GM21529 (cell line): ENCODE results near the gene PPP1R2.
"Not testable (repeated sequence)": the region's sequence is repeated elsewhere in the genome, so short reads cannot be mapped to it uniquely, and the experiment has no call there.

Experiments used
- ATAC-seq: cut with Tn5 transposase; IDR thresholded peaks from one replicate; pipeline ENCODE4 v1.9.1; 2021; ENCODE audit not compliant: unreplicated experiment

Gene PPP1R2

DNA sequence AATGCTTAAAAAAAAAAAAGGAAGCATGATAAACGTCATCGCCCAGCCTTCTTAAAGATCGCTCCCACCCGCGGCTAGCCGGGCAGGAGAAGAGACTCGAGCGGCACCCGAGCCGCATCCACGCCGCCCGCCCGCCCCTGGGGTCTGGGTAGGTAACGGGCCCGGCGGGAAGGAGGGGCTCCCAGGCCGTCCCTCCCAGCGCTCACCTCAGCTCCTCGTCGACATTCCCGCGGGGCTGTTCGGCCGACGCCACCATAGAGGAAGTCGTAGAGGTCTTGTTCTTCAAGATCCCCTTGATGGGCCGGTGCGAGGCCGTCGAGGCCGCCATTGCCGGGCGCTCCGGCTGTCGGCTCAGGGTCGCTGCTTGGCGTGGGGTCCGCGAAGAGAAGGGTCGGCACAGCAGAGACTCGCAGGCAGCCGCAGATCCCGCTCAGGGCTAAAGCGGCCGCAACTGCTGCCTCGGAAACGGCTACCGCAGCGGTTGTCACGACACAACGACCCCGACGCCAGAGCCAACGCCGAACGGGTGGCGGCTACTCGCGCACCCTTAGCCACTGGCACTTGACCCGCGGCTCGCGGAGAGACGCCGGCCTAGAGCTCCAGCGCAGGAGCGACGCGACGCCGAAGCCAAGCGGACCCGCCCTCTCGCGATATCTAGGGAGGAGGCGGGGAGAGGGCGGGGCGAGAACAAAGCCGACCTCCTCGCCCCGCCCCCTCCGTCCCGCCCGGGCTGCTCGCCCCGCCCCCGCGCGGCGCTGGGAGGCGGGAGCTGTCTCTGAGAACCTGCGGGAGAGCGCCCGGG lies at the start of gene PPP1R2:
TSS of gene PPP1R2 (minus strand) at position 628 of the 802 bp plus-strand sequence. CDS start at position 328, 300 bp downstream.
- peak; percentile 76 for ATAC-seq

DNA sequence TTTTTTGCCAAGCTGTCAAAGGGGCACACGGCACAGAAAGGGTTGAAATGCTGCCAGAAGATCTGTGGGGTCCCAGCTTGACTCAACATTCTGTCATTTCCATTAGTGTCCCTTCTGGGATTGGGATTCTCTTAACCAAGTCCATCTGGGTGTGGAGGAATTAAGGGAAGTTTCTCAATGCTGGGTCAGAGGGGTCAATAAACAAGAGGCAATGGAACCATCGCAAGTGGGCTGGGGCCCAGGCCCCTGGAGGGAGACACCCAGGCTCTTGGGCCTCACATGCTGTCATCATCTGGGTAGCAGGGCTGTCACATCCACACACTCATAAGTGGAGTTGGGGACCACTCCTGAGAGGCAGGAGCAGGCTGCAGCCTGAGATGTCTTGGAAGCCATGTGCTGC lies 48.7 kb upstream of the PPP1R2 start:
- ATAC-seq: no peak

DNA sequence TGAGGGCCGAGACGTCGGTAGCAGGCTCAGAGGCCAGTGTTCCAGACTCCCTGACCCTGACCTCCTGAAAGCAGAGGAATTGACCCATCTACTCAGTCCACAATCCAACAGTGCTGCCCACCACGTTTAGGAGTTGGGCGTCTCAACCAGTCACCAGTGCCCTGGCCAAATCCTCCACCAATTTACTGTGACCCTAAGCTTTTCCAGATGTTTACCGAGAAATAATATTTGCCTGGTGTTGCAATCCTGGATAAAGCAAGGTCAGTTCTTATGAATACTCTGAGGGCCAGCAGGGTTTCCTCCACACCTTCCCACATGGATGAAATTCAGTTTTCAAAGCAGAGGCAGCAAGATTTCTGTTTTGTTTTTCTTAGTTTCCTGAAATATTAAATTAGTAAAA lies 48.1 kb upstream of the PPP1R2 start:
- ATAC-seq: no peak

DNA sequence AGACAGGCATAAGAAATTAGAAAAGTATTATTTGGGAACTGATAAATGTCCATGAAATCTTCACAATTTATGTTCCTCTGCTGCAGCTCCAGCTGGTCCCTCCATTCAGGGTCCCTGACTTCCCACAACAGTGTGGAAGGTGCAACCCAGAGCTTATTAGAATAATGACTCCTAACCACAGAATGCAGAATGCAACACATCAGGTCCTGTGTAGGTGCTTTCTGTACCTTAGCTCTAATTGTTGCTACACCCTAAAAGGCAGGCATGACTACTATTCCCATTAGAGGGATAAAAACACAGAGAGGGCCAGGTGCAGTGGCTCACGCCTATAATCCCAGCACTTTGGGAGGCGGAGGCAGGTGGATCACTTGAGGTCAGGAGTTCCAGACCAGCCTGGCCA lies 47.3 kb upstream of the PPP1R2 start:
- ATAC-seq: not testable (repeated sequence)

DNA sequence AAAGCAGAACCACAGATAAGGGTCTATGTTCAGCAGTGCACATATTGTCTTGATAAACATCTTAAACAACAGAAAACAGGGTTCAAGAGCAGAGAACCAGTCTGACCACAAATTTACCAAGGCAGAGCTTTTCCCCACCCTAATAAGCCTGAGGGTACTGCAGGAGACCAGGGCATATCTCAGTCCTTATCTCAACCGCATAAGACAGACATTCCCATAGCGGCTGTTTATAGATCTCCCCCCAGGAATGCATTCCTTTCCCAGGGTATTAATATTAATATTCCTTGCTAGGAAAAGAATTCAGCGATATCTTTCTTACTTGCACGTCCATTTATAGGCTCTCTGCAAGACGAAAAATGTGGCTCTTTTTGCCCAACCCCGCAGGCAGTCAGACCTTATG lies 46.7 kb upstream of the PPP1R2 start:
- ATAC-seq: not testable (repeated sequence)

DNA sequence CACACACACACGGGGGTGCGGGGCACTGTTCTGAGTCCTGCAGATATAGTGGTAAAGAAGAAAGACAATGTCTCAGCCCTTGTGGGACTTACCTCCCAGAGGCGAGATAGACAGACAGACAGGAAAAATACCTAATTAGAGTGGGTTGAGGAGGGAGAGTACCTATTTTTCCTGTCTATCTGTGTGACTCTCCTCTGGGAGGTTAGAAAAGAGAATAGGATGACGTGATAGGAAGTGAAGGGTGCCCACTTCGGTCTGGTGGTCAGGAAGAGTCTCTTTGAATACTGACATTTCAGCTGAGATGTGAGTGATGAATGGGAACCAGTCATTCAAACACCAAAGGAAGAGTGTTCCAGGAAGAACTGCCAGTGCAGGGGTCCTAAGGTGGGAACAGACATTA lies 44.7 kb upstream of the PPP1R2 start:
- ATAC-seq: no peak

DNA sequence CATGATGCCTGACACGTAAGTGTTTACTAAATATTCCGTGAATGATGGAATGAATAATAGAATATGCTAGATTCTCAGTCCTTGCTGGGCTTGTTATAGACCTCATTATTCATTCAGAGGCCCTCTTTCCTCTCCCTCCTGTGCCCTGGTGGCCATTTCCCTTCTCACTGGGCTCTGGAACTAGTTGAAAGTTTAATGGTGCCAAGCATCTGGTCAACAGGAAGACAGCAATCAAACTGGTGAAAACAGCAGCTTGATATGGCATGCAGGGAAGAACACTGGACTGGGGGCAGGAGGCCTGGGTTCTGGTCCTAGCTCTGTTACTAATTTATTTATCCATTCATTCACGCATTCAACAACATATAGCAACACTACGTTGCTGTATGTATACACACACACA lies 44.3 kb upstream of the PPP1R2 start:
- no peak for ATAC-seq

DNA sequence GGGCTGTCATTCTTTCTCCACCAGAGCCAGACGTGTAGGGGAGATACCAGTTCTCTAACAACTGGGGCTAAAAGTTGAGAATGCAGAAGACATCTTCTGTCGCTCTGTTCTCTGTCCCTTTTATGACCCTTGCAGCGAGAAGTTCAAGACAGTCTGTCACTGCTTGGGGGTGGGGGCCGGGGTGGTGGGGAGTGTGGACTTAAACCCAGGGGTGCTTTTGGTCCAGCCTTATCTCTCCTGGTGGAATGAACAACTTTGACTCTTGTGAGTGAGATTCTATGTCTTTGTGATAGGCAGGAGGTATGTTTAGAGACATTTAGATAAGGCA lies 41.4 kb upstream of the PPP1R2 start:
- ATAC-seq: no peak

DNA sequence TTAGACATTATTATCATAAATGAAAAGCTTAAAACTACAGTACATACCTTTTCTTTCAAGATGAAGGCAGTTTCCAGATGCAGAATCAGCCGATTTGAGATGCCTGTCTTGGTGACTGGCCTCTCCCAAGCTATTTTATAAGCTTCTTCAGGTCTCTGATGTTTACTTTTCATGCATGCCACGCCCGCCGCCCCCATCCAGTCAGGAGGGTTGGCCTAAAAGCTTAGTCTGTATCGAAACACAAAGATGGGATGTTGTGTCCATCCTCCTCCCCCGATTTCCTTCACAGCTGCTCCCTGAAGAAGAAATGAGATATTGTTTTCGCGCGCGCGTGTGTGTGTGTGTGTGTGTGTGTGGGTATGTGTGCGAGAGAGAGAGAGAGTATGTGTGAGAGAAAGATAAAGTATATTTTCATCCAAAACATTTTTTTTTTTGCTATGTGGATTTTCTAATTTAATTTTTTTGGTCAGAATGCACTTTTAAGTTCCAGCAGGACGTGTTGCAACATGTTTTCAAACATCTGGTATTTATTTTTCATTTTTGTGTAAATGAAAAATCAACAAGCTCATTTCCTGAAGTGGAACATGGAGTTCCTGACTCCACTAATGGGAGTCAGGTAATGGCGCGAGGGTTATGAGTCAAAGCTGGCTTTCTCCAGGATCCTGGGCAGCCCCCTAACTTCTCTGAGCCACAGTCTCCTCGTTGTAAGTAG lies 40.9 kb upstream of the PPP1R2 start, which contains the start of gene APOD:
TSS of gene APOD (minus strand) at position 110 of the 712 bp plus-strand sequence. CDS start 4,479 bp downstream, outside the sequence.
- ATAC-seq: no peak

DNA sequence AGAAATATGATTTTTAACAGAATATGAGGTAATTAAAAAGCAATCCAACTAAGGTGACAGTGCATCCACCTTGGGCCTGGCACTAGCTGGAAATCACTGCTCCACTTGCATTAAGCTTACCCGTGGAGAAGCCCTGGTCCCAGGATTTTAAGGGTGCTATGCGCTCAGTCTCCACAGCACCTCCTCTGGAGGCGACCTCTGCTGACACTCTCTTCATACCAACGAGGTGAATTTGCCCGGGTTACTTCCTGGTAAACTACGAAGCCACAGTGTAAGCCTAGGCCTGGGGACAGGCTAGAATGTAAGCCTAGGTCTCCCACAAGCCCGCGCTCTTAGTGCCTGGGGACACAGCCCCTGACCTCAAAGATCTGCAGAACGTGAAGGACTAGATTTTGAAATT lies 39.8 kb upstream of the PPP1R2 start:
- ATAC-seq: no peak

DNA sequence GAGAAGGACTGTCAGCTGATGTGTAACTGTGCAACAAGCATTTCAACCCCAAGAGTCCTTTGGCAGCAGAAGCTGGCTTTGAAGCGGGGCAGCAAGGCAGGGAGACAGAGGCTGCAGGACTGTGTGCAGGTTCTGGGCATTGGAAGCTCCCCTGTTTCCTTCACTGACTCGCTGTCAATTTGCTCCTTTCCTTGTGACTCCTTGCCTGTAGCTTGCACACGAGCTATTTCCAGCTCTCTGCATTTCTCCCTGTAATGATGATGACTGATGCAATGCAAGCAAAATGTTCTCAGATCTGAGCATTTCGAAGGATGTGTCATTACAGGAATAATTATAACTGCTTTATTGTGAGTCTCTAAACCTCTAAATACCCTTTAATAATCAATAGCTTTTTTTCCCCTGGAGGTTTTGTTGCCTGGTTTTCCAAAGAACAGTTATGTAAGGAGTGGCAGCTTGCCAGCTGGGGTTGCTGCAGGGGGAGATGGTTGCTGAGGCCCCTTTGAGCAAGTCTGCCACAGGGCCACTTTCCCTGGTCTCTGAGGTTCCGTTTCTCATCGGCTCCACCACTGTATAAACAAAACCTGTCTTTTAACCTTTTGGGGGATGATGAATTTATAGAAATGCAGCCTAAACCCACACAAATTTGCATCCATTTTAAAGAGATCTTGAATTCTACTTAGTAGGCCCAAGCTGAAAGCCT lies 37.8 kb upstream of the PPP1R2 start:
- no peak for ATAC-seq

DNA sequence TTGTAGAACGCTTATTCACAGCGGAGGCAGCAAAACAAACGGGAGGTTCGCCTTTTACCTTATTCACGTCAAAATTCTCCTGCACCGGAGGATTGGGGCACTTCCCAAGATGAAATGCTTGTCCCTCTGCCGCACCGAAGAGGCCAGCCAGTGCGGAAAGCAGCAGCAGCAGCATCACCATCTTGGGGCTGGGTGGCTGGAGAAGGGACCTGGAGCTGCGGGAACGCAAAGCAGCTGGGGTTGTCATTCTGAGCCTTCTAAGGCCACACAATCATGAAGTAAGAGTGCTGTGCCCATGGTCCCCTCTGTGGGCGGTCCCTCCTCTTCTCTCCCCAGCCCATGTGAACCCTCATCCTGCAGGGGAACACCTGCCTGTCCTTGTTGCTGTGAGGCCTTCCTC lies 36.2 kb upstream of the PPP1R2 start:
- ATAC-seq: no peak

DNA sequence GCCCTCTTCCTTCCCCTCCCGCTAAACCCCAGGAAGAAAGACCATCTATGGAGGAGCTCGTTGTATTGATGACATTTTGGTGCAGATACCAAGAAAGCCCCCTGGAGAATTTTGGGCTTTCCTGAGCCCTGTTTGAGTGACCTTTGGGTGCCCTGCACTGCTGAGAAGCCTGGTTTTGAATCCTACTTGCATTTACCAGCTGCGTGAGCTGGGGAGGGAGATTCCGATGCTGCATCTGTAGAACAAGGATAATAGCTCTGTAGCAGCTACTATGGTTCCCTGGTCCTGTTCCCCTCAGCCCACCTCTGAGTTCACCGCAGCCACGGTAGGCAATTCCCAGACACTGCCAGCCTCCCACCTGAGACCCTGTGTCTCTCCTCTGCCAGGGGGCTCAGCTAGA lies 35.4 kb upstream of the PPP1R2 start:
- no peak for ATAC-seq

DNA sequence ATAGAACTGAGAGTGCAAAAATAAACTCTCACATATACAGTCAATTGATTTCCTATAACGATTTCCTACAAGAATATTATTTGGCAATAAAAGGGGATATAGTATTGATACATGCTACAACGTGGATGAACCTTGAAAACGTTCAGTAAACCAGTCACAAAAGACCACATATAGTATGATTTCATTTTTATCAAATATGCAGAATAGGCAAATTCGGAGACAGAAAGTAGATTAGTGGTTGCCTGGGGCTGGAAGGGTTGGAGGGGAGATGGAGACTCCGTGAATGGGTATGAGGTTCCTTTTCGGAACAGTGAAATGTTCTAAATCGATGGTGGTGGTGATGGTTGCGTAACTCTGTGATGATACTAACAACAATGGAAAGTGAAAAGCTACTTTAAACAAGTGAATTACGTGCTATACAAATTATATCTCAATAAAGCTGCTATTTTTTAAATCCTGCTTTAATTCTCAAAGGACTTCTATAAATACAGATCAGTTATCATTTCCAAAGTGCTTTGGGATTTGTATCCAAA lies 34.6 kb upstream of the PPP1R2 start:
- no peak for ATAC-seq

DNA sequence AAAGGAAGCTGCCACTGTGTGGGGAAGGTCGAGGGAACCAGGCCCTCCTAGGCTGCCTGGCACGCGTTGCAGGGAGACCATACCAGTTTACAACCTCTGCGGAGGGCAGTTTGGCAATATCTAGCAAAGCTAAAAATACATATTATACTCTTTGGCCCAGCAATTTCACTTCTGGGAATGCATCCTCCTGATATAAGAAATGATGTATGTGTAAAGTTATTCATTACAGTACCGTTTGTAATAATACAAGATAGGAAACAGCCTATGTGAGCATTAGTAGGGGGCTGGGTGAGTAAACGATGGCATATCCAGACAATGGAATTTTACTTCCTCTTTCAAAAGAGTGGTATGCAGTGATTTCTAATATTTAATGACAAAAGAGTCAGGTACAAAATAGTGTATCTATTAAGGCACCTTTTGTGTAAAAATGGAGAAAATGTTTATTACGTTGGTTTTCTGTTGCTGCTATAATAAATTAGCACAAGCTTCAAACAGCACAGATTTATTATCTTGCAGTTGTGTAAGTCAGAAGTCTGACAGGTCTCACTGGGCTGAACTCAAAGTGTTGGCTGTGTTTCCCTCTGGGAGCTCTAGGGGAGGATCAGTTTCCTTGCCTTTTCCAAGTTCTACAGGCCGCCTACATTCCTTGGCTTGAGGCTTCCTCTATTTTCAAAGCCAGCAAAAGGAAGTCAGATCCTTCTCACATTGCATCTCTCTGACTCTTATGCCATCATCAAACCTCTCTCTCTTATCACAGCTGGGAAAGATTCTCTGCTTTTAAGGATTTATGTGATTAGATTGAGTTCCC lies 31.6 kb upstream of the PPP1R2 start:
- no peak for ATAC-seq

DNA sequence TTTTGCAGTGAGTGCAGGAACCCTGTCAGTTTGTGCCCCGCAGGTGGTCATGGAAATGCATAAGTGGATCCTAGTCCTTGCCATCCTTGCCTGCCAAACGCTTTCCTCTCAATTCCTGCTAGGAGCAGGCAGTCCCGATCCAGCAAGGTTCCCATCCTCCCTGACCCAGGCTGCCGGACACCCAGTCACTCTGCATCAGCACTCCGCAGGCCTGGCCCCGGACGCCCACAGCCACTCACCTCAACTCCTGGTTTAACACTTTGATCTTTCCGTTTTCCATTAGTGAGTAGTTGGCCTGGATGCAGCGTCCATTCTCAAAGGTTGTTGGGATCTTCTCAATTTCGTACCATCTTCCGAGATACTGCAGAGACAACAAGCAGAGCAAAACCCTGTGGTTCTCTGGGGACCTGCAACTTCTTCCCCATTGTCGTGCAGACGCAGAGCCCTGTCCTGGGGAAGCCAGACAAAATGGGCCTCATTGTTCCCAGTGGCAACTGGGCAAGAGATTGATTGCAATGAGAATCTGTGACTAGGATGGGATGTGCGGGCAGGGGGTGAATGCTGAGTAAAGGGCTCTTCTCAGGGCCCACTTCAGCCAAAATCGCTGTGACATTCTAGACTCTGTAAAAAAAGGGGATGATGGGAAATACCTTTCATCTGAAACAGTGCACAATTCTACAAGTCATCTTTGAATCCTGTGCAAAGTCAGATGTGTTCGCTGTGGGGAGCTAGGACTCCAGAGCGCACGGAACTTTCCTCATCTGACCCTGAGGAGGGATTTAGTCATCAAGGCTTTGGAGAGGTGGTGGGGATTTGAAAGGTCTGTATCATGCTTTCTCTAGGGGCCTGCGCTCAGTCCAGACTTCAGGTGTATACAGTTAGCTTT lies 30.7 kb upstream of the PPP1R2 start:
- no peak for ATAC-seq

DNA sequence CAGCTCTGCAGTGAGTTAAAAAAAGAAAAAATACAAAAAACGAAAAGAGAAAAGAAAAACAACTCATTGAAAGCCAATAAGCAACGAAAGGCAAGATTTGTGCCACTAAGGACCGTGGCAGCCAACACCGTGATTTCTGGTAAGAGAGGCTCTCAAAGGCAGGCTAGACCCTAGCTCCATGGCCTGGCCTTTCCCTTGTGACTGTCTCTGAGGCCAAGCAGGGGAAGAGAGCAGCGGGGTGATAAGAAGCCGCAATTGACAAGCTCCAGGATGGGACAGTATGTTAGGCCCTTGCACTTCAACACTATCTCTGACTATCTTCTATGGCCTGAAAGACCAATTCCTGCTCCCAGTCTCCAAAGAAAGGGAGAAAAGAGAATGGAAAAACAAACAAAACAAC lies 28.2 kb upstream of the PPP1R2 start:
- ATAC-seq: no peak

DNA sequence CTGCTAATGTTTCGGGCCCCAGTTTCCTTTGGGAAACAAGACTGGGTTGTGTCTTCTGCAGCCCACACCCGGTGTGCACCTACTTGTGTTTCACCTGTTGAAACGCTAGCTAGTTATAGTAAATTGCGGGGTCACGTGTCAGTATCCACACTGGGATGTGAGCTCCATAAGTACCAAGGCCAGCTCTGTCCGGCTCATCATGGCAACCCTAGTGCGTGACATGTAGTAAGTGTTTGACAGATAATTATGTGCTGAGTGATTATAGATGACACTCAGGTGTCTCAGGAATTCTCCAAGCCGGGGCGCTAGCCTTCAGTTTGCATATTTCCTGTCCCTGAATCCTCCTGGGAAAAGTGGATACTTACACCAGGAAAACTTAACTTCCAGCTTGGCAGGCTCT lies 27.8 kb upstream of the PPP1R2 start:
- ATAC-seq: no peak

DNA sequence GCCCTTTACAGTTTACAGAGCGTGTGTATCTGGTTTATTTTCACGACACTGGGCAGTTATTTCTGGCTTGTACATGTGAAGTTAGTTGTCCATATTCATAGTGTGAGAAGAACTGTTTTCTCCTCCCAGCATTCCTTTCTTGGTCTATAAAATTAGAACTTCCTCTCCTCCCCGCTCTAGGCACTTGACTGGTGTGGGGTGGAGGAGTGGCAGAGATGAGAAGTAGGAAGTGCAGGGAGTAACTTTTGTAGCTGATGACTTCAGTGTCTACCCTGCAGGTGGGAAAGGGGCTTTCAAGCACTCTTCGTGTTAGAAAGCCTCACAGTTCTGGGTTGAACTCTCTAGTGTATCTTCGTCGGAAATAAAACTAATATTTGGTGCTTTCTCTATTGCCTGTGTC lies 27.2 kb upstream of the PPP1R2 start:
- ATAC-seq: no peak

DNA sequence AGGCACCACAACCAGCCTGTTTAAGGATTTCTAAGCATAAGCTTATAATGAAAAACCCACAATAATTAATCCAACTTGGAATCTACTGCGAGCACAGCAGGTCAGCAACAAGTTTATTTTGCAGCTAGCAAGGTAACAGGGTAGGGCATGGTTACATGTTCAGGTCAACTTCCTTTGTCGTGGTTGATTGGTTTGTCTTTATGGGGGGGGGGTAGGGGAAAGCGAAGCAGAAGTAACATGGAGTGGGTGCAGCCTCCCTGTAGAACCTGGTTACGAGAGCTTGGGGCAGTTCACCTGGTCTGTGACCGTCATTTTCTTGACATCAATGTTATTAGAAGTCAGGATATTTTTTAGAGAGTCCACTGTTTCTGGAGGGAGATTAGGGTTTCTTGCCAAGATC lies 25.5 kb upstream of the PPP1R2 start:
- ATAC-seq: no peak
